ENCODE data around the gene CDSN.

CDSN gene

GRCh38 chr6:31115941-31116560 lies 4.2 kb downstream of the CDSN start:
- Histone ChIP-seq H3K9ac (ENCODE audit: low read depth, low read length) (no peak overlapping the region), H3K9me3 (ENCODE audit: control insufficient read depth, insufficient read depth, low read length) (no peaks in the 10 kb centered on the region), H3K36me3 (ENCODE audit: insufficient read depth, low read length) (no peaks in the 10 kb centered on the region), H3K4me1 (ENCODE audit: insufficient read depth, low read length) (peaks cover 20% of the 10 kb centered on the region)

GRCh38 chr6:31114970-31115849 lies 5.0 kb downstream of the CDSN start:
- H3K9ac ChIP-seq (ENCODE audit: low read depth, low read length), result no peak overlapping the region; the same call in 1 of the 2 replicates

GRCh38 chr6:31114541-31114878 lies 5.7 kb downstream of the CDSN start, which contains the start of gene PSORS1C1:
PSORS1C1 (plus strand) TSS chr6:31114800; CDS start chr6:31129633, 14,833 bp downstream.
- Histone ChIP-seq H3K9ac (ENCODE audit: low read depth, low read length) (no peak within 1 kb of the TSS; the same call in 1 of the 2 replicates), H3K9me3 (ENCODE audit: control insufficient read depth, insufficient read depth, low read length) (no peaks in the 10 kb centered on the region), H3K36me3 (ENCODE audit: insufficient read depth, low read length) (no peaks in the 10 kb centered on the region), H3K4me1 (ENCODE audit: insufficient read depth, low read length) (peaks cover 32% of the 10 kb centered on the region)

More at GRCh38 chr6:31114970-31115849, 5.0 kb downstream of the CDSN start:
- H3K9me3 ChIP-seq (ENCODE audit: control insufficient read depth, insufficient read depth, low read length), result no peaks in the 10 kb centered on the region
- peaks cover 28% of the 10 kb centered on the region for H3K4me1 ChIP-seq (ENCODE audit: insufficient read depth, low read length)
- no peaks in the 10 kb centered on the region for H3K36me3 ChIP-seq (ENCODE audit: insufficient read depth, low read length)

GRCh38 chr6:31113861-31114540 lies 6.2 kb downstream of the CDSN start:
- Histone ChIP-seq H3K36me3 (ENCODE audit: insufficient read depth, low read length) (no peaks in the 10 kb centered on the region), H3K9ac (ENCODE audit: low read depth, low read length) (no peak overlapping the region), H3K4me1 (ENCODE audit: insufficient read depth, low read length) (peaks cover 32% of the 10 kb centered on the region), H3K9me3 (ENCODE audit: control insufficient read depth, insufficient read depth, low read length) (no peaks in the 10 kb centered on the region)

- H3K9me3 ChIP-seq (ENCODE audit: control insufficient read depth, insufficient read depth, low read length), result no peaks in the 10 kb centered on the region
- H3K9ac ChIP-seq (ENCODE audit: low read depth, low read length), result no peak within 1 kb of the TSS
- H3K36me3 ChIP-seq (ENCODE audit: insufficient read depth, low read length), result no peaks in the 10 kb centered on the region
- peaks cover 32% of the 10 kb centered on the region for H3K4me1 ChIP-seq (ENCODE audit: insufficient read depth, low read length)
These were observed 7.8 kb downstream of the CDSN start, which contains the start of gene C6orf15 for GRCh38 chr6:31112478-31112877. C6orf15 (minus strand) TSS chr6:31112575; CDS start chr6:31112555, 20 bp downstream.

GRCh38 chr6:31111712-31112111 lies 8.5 kb downstream of the CDSN start:
- no peak overlapping the region for H3K9ac ChIP-seq (ENCODE audit: low read depth, low read length)
- H3K36me3 ChIP-seq (ENCODE audit: insufficient read depth, low read length), result no peaks in the 10 kb centered on the region
- H3K4me1 ChIP-seq (ENCODE audit: insufficient read depth, low read length), result peaks cover 32% of the 10 kb centered on the region
- no peaks in the 10 kb centered on the region for H3K9me3 ChIP-seq (ENCODE audit: control insufficient read depth, insufficient read depth, low read length)

GRCh38 chr6:31110825-31111582 lies 9.2 kb downstream of the CDSN start:
- peaks cover 32% of the 10 kb centered on the region for H3K4me1 ChIP-seq (ENCODE audit: insufficient read depth, low read length)
- H3K9me3 ChIP-seq (ENCODE audit: control insufficient read depth, insufficient read depth, low read length), result no peaks in the 10 kb centered on the region
- no peaks in the 10 kb centered on the region for H3K36me3 ChIP-seq (ENCODE audit: insufficient read depth, low read length)
- no peak overlapping the region for H3K9ac ChIP-seq (ENCODE audit: low read depth, low read length)

GRCh38 chr6:31107052-31107451 lies 13.2 kb downstream of the CDSN start:
- Histone ChIP-seq H3K9me3 (ENCODE audit: control insufficient read depth, insufficient read depth, low read length) (no peaks in the 10 kb centered on the region), H3K4me1 (ENCODE audit: insufficient read depth, low read length) (peaks cover 17% of the 10 kb centered on the region), H3K9ac (ENCODE audit: low read depth, low read length) (no peak overlapping the region), H3K36me3 (ENCODE audit: insufficient read depth, low read length) (no peaks in the 10 kb centered on the region)

- Histone ChIP-seq H3K4me1 (ENCODE audit: insufficient read depth, low read length) (no peaks in the 10 kb centered on the region; the same call in 1 of the 2 replicates), H3K9ac (ENCODE audit: low read depth, low read length) (no peak overlapping the region), H3K36me3 (ENCODE audit: insufficient read depth, low read length) (no peaks in the 10 kb centered on the region), H3K9me3 (ENCODE audit: control insufficient read depth, insufficient read depth, low read length) (no peaks in the 10 kb centered on the region)
These were observed 17.1 kb downstream of the CDSN start for GRCh38 chr6:31103136-31103535.

- Histone ChIP-seq H3K9ac (ENCODE audit: low read depth, low read length) (no peak overlapping the region), H3K9me3 (ENCODE audit: control insufficient read depth, insufficient read depth, low read length) (no peaks in the 10 kb centered on the region), H3K4me1 (ENCODE audit: insufficient read depth, low read length) (peaks cover 7% of the 10 kb centered on the region; the same call in 1 of the 2 replicates), H3K36me3 (ENCODE audit: insufficient read depth, low read length) (no peaks in the 10 kb centered on the region)
These were observed 21.8 kb downstream of the CDSN start for GRCh38 chr6:31098449-31098938.

- Histone ChIP-seq H3K4me1 (ENCODE audit: insufficient read depth, low read length) (peaks cover 7% of the 10 kb centered on the region; the same call in 1 of the 2 replicates), H3K36me3 (ENCODE audit: insufficient read depth, low read length) (no peaks in the 10 kb centered on the region), H3K9me3 (ENCODE audit: control insufficient read depth, insufficient read depth, low read length) (no peaks in the 10 kb centered on the region), H3K9ac (ENCODE audit: low read depth, low read length) (no peak overlapping the region)
These were observed 23.6 kb downstream of the CDSN start for GRCh38 chr6:31096656-31097055.

GRCh38 chr6:31096215-31096614 lies 24.0 kb downstream of the CDSN start:
- Histone ChIP-seq H3K9ac (ENCODE audit: low read depth, low read length) (no peak overlapping the region), H3K9me3 (ENCODE audit: control insufficient read depth, insufficient read depth, low read length) (no peaks in the 10 kb centered on the region), H3K36me3 (ENCODE audit: insufficient read depth, low read length) (no peaks in the 10 kb centered on the region)

GRCh38 chr6:31094389-31094881 lies 25.8 kb downstream of the CDSN start:
- Histone ChIP-seq H3K36me3 (ENCODE audit: insufficient read depth, low read length) (no peaks in the 10 kb centered on the region), H3K4me1 (ENCODE audit: insufficient read depth, low read length) (peaks cover 7% of the 10 kb centered on the region; the same call in 1 of the 2 replicates), H3K9ac (ENCODE audit: low read depth, low read length) (no peak overlapping the region), H3K9me3 (ENCODE audit: control insufficient read depth, insufficient read depth, low read length) (no peaks in the 10 kb centered on the region)

More at GRCh38 chr6:31096215-31096614, 24.0 kb downstream of the CDSN start:
- H3K4me1 ChIP-seq (ENCODE audit: insufficient read depth, low read length), result peaks cover 7% of the 10 kb centered on the region; the same call in 1 of the 2 replicates
